Measurements from ENCODE around the gene CEP164.

DNA sequence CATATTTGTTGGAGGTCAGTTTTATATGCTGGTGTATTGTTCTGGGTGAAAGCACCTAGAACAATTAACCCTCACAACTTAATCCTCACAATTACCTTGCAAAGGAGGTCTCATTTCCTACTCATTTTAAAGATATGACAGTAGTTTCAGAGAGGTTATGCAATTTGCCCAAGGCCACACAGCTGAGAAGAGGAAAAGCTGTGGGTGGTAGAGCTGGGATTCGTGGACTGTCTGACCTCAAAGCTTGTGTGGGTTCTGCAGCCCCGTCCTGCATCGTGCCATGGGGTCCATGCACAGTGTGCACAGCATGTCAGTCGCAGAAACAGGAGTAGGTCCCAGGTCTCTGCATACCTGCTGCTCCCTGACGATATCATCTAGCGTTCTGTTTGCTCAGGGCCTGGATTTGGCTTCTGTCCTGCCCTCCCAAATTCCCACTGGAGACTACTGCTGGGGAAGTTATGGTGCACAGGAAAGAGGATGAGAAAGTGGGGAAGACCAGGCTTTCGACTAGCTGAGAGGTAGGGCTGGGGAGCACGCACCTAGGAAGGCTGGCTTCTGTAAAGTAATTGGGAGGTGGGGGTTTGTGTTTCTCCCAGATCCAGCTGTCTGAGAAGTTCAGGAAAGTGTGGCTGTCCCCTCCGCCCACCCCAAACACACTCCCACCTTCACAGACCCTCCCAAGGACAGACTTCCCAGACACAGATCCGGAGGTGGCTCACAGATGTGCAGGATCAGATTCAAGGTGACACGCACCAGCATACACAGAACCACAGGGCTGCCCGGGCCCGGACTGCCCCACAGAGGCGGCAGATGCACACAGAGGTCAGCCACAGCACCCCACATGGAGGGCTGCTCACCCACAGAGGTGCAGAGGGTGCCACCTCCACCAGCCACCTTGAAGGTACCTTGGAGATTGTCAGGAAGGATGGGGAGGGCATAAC lies 13.6 kb upstream of the CEP164 start:
- no peak for TF ChIP-seq EZH2 (IDR thresholded peaks at IDR 0.05; ENCODE audit: insufficient read depth, low read length)
- TF ChIP-seq, protein P1, sequence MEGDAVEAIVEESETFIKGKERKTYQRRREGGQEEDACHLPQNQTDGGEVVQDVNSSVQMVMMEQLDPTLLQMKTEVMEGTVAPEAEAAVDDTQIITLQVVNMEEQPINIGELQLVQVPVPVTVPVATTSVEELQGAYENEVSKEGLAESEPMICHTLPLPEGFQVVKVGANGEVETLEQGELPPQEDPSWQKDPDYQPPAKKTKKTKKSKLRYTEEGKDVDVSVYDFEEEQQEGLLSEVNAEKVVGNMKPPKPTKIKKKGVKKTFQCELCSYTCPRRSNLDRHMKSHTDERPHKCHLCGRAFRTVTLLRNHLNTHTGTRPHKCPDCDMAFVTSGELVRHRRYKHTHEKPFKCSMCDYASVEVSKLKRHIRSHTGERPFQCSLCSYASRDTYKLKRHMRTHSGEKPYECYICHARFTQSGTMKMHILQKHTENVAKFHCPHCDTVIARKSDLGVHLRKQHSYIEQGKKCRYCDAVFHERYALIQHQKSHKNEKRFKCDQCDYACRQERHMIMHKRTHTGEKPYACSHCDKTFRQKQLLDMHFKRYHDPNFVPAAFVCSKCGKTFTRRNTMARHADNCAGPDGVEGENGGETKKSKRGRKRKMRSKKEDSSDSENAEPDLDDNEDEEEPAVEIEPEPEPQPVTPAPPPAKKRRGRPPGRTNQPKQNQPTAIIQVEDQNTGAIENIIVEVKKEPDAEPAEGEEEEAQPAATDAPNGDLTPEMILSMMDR (IDR thresholded peaks at IDR 0.05; ENCODE audit: insufficient read depth, low read depth, low read length), result no peak

All from astrocyte (in vitro differentiated cells and primary cell).